ENCODE results near the gene IRF8. TPM values are rescaled to one million over a fixed set of nuclear protein-coding genes. Genes with fewer than 3 reads are reported as not detected.

Gene IRF8
- polyA plus RNA-seq, 1 experiment: not detected

Small RNA genes within 50 kb of the gene (small RNA-seq; reads per million reads assigned to genes)
- not detected for gene MIR6774 (ENCODE audit: insufficient read length, low read depth, low replicate concordance)

Other genes starting within 250 kb of the IRF8 start
- 5.5 and 5.8 TPM in 2 replicates for gene GINS2, start 210.2 kb upstream of the IRF8 start, polyA plus RNA-seq (2011; rRNA removed)
- gene C16orf74, start 148.1 kb upstream of the IRF8 start, polyA plus RNA-seq (2011; rRNA removed): 2.0 and 2.9 TPM in 2 replicates
- 29.9 and 36.9 TPM in 2 replicates for gene EMC8, start 99.6 kb upstream of the IRF8 start, polyA plus RNA-seq (2011; rRNA removed)
- gene COX4I1, start 99.5 kb upstream of the IRF8 start, polyA plus RNA-seq (2011; rRNA removed): 763 and 892 TPM in 2 replicates